Activated T-cell treated with anti-CD3 and anti-CD28 coated beads, Interleukin-2, amount 50 U/mL, for 4 hours (primary cell): ENCODE results near the gene PLCB1. TPM values are rescaled to one million over a fixed set of nuclear protein-coding genes. Genes with fewer than 3 reads are reported as not detected.

Source experiments
- ATAC-seq, 2 donors: fragments of 200-7000 bp; cut with Tn5 transposase; one replicate each; pipeline ENCODE4 v1.10.0; 2021
- DNase-seq: peaks from one replicate; pipeline ENCODE4 v3.0.0-alpha.2; 2020
- H3K27me3 Mint-ChIP-seq: one replicate; pipeline ENCODE4 v1.8.0; 2021; ENCODE audit warnings: low read depth, mixed read lengths
- H3K36me3 Mint-ChIP-seq: one replicate; pipeline ENCODE4 v1.8.0; 2022; ENCODE audit warnings: mixed read lengths; ENCODE audit not compliant: insufficient read depth
- H3K4me1 Mint-ChIP-seq: one replicate; pipeline ENCODE4 v1.8.0; 2021; ENCODE audit warnings: low read depth, mixed read lengths
- H3K4me3 Mint-ChIP-seq: one replicate; pipeline ENCODE4 v1.8.0; 2021; ENCODE audit warnings: mild to moderate bottlenecking, moderate library complexity, mixed read lengths
- H3K9me3 Mint-ChIP-seq: one replicate; pipeline ENCODE4 v1.8.0; 2021; ENCODE audit warnings: mixed read lengths
- total RNA-seq, 3 donors: library from RNA; stranded (reverse); gene quantifications; one replicate each; pipeline ENCODE4 v1.2.1, GENCODE V29; 2021

The PLCB1 gene
- total RNA-seq, 3 donors from 2014 or later, result 0.91 to 6.0 (median 2.8) TPM

GRCh38 chr20:8534368-8535160 lies 402.5 kb downstream of the PLCB1 start:
- Mint-ChIP-seq H3K4me3 (no peak overlapping the region), H3K27me3 (no peaks in the 10 kb centered on the region), H3K4me1 (no peaks in the 10 kb centered on the region), H3K36me3 (no peaks in the 10 kb centered on the region), H3K9me3 (no peaks in the 10 kb centered on the region)
- DNase-seq (no peak), ATAC-seq (no peak)

GRCh38 chr20:8535403-8536261 lies 403.6 kb downstream of the PLCB1 start:
- Mint-ChIP-seq H3K4me1 (no peaks in the 10 kb centered on the region), H3K4me3 (no peak overlapping the region), H3K36me3 (no peaks in the 10 kb centered on the region), H3K27me3 (no peaks in the 10 kb centered on the region), H3K9me3 (no peaks in the 10 kb centered on the region)
- ATAC-seq, result no peak
- no peak for DNase-seq

GRCh38 chr20:8536262-8536618 lies 404.2 kb downstream of the PLCB1 start:
- H3K36me3 Mint-ChIP-seq, result no peaks in the 10 kb centered on the region
- DNase-seq (no peak), ATAC-seq (no peak)
- H3K9me3 Mint-ChIP-seq, result no peaks in the 10 kb centered on the region
- H3K4me1 Mint-ChIP-seq, result no peaks in the 10 kb centered on the region
- no peak overlapping the region for H3K4me3 Mint-ChIP-seq
- H3K27me3 Mint-ChIP-seq, result no peaks in the 10 kb centered on the region

DNA sequence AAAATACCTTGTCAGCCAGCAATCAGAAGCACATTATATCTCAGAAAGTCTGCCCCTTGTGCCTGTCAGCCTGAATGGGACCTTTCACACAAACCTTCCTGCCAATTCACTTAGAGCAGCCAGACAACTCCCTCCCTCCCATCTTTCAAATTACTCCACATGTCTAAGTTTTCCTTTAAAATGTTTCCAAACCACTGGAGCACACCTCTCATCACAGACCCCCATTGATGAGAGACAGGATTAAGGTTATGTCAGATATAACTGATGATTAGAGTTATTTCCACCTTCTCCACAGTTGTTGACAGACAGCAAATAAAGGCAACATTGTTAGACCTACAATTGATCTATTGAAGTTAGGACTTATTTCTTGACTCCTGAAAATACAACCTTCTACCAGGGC lies 408.4 kb downstream of the PLCB1 start:
- no peak for ATAC-seq
- no peak for DNase-seq
- Mint-ChIP-seq H3K36me3 (no peaks in the 10 kb centered on the region), H3K4me3 (no peak overlapping the region), H3K27me3 (no peaks in the 10 kb centered on the region), H3K4me1 (no peaks in the 10 kb centered on the region), H3K9me3 (no peaks in the 10 kb centered on the region)

- DNase-seq (no peak), ATAC-seq (no peak)
- no peaks in the 10 kb centered on the region for H3K4me1 Mint-ChIP-seq
- H3K9me3 Mint-ChIP-seq, result no peaks in the 10 kb centered on the region
- H3K4me3 Mint-ChIP-seq, result no peak overlapping the region
- H3K36me3 Mint-ChIP-seq, result no peaks in the 10 kb centered on the region
- no peaks in the 10 kb centered on the region for H3K27me3 Mint-ChIP-seq
Observed at GRCh38 chr20:8542110-8542486, 410.0 kb downstream of the PLCB1 start.

DNA sequence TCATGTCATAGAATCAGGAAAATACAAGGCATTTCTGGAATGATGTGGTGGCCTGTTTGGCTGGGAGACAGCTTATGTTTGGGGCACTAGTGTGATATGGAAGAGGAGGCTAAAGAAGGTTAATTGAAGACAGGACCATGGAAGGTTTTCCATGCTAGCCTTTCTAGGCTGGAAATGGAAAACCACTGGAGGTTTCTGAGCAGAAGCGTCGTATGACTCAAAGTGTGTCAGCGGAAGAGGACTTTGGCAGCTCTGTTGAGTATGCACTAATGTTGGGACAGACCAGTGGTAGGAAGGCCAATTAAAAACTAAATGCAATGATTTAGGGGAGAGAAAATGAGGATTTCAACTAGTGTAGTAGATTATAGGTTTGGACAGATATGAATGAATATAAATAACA lies 413.1 kb downstream of the PLCB1 start:
- no peak for ATAC-seq
- Mint-ChIP-seq H3K4me3 (no peak overlapping the region), H3K9me3 (no peaks in the 10 kb centered on the region), H3K27me3 (no peaks in the 10 kb centered on the region), H3K36me3 (no peaks in the 10 kb centered on the region), H3K4me1 (no peaks in the 10 kb centered on the region)
- DNase-seq, result no peak

- Mint-ChIP-seq H3K4me3 (no peak overlapping the region), H3K27me3 (no peaks in the 10 kb centered on the region)
- no peak for ATAC-seq
Observed at GRCh38 chr20:8547035-8547650, 415.1 kb downstream of the PLCB1 start.

DNA sequence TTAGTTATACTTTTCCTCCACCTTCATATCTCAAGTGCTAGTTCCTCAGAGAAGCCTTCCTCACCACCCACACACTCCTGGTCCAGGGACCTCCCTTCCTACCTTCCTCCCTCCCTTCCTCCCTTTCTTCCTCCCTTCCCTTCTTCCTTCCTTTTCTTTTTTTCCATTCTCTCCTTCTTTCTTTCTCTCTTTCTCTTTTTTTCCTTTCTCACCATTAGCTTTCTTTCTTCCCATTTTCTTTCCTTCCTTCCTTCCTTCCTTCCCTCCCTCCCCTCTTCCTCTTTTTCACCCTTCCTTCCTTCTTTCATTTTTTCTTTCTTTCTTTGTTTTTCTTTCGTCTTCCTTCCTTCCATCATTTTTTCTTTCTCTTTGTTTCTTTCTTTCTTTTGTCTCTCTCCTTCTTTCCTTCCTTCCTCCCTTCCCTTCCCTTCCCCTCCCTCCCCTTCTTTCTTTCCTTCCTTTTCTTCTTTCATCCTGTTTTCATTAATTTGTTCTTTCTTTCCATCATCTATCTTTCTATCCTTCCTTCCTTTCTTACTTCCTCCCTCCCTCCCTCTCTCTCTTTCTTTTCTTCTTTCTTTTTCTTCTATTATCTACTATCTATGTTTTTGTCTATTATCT lies 416.0 kb downstream of the PLCB1 start:
- ATAC-seq, result no peak
- Mint-ChIP-seq H3K27me3 (no peaks in the 10 kb centered on the region), H3K36me3 (no peaks in the 10 kb centered on the region), H3K9me3 (no peaks in the 10 kb centered on the region), H3K4me3 (no peak overlapping the region), H3K4me1 (no peaks in the 10 kb centered on the region)
- DNase-seq, result no peak

More at GRCh38 chr20:8547035-8547650, 415.1 kb downstream of the PLCB1 start:
- Mint-ChIP-seq H3K9me3 (no peaks in the 10 kb centered on the region), H3K36me3 (no peaks in the 10 kb centered on the region), H3K4me1 (no peaks in the 10 kb centered on the region)
- DNase-seq, result no peak

- H3K4me1 Mint-ChIP-seq, result no peaks in the 10 kb centered on the region
- DNase-seq (no peak), ATAC-seq (no peak)
- H3K9me3 Mint-ChIP-seq, result no peaks in the 10 kb centered on the region
- H3K4me3 Mint-ChIP-seq, result no peak overlapping the region
- no peaks in the 10 kb centered on the region for H3K27me3 Mint-ChIP-seq
- no peaks in the 10 kb centered on the region for H3K36me3 Mint-ChIP-seq
Observed at GRCh38 chr20:8549192-8549591, 417.1 kb downstream of the PLCB1 start.

GRCh38 chr20:8557711-8558110 lies 425.6 kb downstream of the PLCB1 start:
- Mint-ChIP-seq H3K9me3 (peaks cover 33% of the 10 kb centered on the region), H3K27me3 (no peaks in the 10 kb centered on the region), H3K4me3 (no peak overlapping the region), H3K36me3 (peaks cover 4% of the 10 kb centered on the region), H3K4me1 (no peaks in the 10 kb centered on the region)
- ATAC-seq (no peak), DNase-seq (no peak)

DNA sequence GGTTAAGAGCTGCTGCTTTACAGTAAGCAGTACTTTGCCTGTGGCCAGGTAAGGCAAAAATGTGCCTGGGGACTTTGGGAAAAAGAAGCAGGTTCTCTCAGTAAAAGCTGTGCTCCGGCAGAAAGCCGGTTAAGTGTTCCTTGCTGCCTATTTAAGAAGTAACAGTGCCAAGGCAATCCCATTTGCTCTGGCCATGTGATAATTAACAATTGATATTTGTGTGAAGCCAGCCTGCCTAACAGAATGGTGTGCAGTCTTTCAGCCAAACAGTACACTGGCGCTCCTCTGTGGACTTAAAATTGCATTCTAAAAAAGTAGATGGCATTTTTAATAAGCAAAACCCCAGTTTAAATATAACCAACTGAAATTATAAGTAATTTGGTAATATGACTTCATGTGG lies 430.3 kb downstream of the PLCB1 start:
- H3K27me3 Mint-ChIP-seq, result no peaks in the 10 kb centered on the region
- no peak overlapping the region for H3K4me3 Mint-ChIP-seq
- H3K36me3 Mint-ChIP-seq, result no peaks in the 10 kb centered on the region
- ATAC-seq (no peak), DNase-seq (no peak)
- H3K4me1 Mint-ChIP-seq, result no peaks in the 10 kb centered on the region
- peaks cover 18% of the 10 kb centered on the region for H3K9me3 Mint-ChIP-seq

- Mint-ChIP-seq H3K9me3 (peaks cover 4% of the 10 kb centered on the region), H3K36me3 (no peaks in the 10 kb centered on the region), H3K4me3 (no peak overlapping the region), H3K4me1 (no peaks in the 10 kb centered on the region), H3K27me3 (no peaks in the 10 kb centered on the region)
- DNase-seq, result no peak
- ATAC-seq, result no peak
Observed at GRCh38 chr20:8568075-8568474, 436.0 kb downstream of the PLCB1 start.

DNA sequence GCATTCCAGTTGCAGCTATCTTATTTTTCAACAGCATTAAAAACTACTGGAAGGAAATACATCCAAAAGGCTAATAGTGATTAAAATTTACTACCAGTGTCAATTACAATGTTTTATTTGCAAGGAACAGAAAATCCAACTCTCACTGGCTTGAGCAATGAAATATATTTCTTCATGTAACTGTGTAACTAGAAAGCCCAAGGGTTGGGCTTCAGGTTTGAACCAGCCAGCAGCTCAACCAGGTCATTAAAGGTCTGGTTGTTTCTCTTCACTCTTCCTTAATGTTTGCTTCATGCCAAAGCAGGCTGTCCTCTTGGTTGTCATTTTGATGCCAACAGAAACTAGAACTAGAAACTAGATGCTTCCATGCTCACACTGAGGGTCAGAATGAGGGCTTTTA lies 437.7 kb downstream of the PLCB1 start:
- H3K36me3 Mint-ChIP-seq, result no peaks in the 10 kb centered on the region
- ATAC-seq (no peak), DNase-seq (no peak)
- H3K9me3 Mint-ChIP-seq, result no peaks in the 10 kb centered on the region
- no peaks in the 10 kb centered on the region for H3K27me3 Mint-ChIP-seq
- H3K4me1 Mint-ChIP-seq, result no peaks in the 10 kb centered on the region
- H3K4me3 Mint-ChIP-seq, result no peak overlapping the region

DNA sequence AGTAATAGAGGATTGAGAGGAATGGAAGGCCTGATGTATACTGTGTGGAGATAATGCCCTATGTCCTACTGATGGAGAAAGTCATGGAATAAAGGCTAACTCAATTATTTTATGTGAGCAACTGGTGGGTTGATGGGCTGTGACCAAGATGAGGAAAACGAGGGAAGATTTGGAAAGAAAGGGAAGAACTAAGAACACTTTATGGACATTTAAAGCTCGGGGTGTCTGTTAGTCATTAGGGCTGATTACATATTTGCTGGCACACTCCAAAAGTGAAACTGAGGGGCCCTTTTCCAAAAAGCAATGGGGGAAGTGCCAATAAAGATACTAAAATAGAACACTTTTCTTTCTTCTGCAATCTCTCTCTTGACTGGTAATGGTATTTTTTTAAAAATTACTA lies 439.5 kb downstream of the PLCB1 start:
- Mint-ChIP-seq H3K27me3 (no peaks in the 10 kb centered on the region), H3K36me3 (no peaks in the 10 kb centered on the region), H3K4me3 (no peak overlapping the region), H3K4me1 (no peaks in the 10 kb centered on the region), H3K9me3 (no peaks in the 10 kb centered on the region)
- DNase-seq (no peak), ATAC-seq (no peak)
